HT1080 (cell line): ENCODE data around the gene OSGEPL1. TPM values are rescaled to one million over a fixed set of nuclear protein-coding genes. Genes with fewer than 3 reads are reported as not detected.
"Not testable (repeated sequence)": the region's sequence is repeated elsewhere in the genome, so short reads cannot be mapped to it uniquely, and the experiment has no call there.

ENCODE experiments used
- DNase-seq: peaks from one replicate; pipeline ENCODE4 v3.0.0-alpha.2; 2015; ENCODE audit warnings: low read depth
- polyA plus RNA-seq, 2 experiments: library from polyadenylated mRNA; depleted of rRNA; stranded (reverse); fragments of >200 nt; gene quantifications; 2 replicates each; pipeline ENCODE4 v1.2.3, GENCODE V29; 2015
- total RNA-seq: library from RNA; depleted of rRNA; stranded (reverse); fragments of >200 nt; shearing (Covaris generic); gene quantifications from 2 replicates; pipeline ENCODE4 v1.2.3, GENCODE V29; 2014; rRNA removed

The OSGEPL1 gene
- total RNA-seq = 11.5 and 14.2 TPM in 2 replicates
- polyA plus RNA-seq (2015; cell fraction: cytosol; rRNA removed) = 14.9 and 18.1 TPM in 2 replicates
- polyA plus RNA-seq (2015; cell fraction: nucleus; rRNA removed) = 35.9 and 40.6 TPM in 2 replicates

GRCh38 chr2:189762551-189763298 lies at the start of gene OSGEPL1:
Gene OSGEPL1, minus strand, starts transcription at chr2:189762792. Its CDS starts 1,152 bp downstream, at chr2:189761640.
- peak; percentile 94 for DNase-seq

- DNase-seq = no peak
Observed at GRCh38 chr2:189803431-189803830, 40.8 kb upstream of the OSGEPL1 start.

GRCh38 chr2:189802396-189802912 lies 39.9 kb upstream of the OSGEPL1 start:
- DNase-seq = no peak

GRCh38 chr2:189799531-189799930 lies 36.9 kb upstream of the OSGEPL1 start:
- peak; percentile 78 for DNase-seq

GRCh38 chr2:189799030-189799331 lies 36.4 kb upstream of the OSGEPL1 start:
- no peak for DNase-seq

GRCh38 chr2:189798312-189799029 lies 35.9 kb upstream of the OSGEPL1 start:
- DNase-seq = peak; percentile 37

- no peak for DNase-seq
Observed at GRCh38 chr2:189797902-189798301, 35.3 kb upstream of the OSGEPL1 start.

GRCh38 chr2:189794310-189794709 lies 31.7 kb upstream of the OSGEPL1 start:
- no peak for DNase-seq

GRCh38 chr2:189791338-189792042 lies 28.9 kb upstream of the OSGEPL1 start:
- DNase-seq = no peak

GRCh38 chr2:189783927-189784867 lies 21.6 kb upstream of the OSGEPL1 start, which contains the start of the genes ORMDL1 and PMS1:
Gene ORMDL1, minus strand, starts transcription at chr2:189784339. Its CDS starts 1,744 bp downstream, at chr2:189782595.
Gene PMS1, plus strand, starts transcription at chr2:189784450. Its CDS starts 7,360 bp downstream, at chr2:189791810.
- DNase-seq = peak; percentile 95

- DNase-seq = no peak
Observed at GRCh38 chr2:189783451-189783926, 20.9 kb upstream of the OSGEPL1 start.

GRCh38 chr2:189782221-189782671 lies 19.7 kb upstream of the OSGEPL1 start:
- no peak for DNase-seq

GRCh38 chr2:189772212-189772611 lies 9.6 kb upstream of the OSGEPL1 start:
- no peak for DNase-seq

- no peak for DNase-seq
Observed at GRCh38 chr2:189770590-189771322, 8.2 kb upstream of the OSGEPL1 start.

- DNase-seq = no peak
Observed at GRCh38 chr2:189763908-189764661, 1.5 kb upstream of the OSGEPL1 start.

- no peak for DNase-seq
Observed at GRCh38 chr2:189762229-189762550, 402 bp downstream of the OSGEPL1 start.

GRCh38 chr2:189760154-189760553 lies 2.4 kb downstream of the OSGEPL1 start:
- not testable (repeated sequence) for DNase-seq

- no peak for DNase-seq
Observed at GRCh38 chr2:189756311-189756952, 6.2 kb downstream of the OSGEPL1 start.
